Brain pericyte (primary cell): ENCODE data around the gene TSEN2.
"Not testable (repeated sequence)": the region's sequence is repeated elsewhere in the genome, so short reads cannot be mapped to it uniquely, and the experiment has no call there.

Experiments used
- DNase-seq: peaks from one replicate; pipeline ENCODE4 v3.0.0-alpha.2; 2012; ENCODE audit warnings: low read depth, low spot score

Gene TSEN2

GRCh38 chr3:12472000-12472610 is 12.2 kb upstream of the TSEN2 start:
- DNase-seq, result no peak

DNA sequence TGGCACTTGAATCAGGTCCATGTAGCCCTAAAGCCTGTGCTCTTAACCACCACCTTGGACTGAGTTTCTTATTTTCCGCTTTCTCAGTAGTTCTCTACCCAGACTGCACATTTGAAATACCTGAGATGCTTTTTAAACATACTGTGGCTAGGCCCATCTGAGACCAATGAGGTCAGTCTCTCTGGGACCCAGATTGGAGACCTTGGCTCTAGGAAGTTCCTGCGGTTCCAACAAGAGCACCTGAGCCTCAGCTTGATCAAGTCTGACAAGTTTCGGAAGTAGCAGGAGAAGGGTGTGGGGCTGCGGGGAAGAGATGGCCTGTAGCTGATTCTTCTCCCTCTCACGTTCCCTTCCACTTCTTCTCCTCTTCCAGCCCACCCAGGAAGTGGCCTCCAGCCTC is 11.5 kb upstream of the TSEN2 start:
- no peak for DNase-seq

GRCh38 chr3:12473511-12473910 is 10.8 kb upstream of the TSEN2 start:
- DNase-seq, result no peak

- no peak for DNase-seq
Measured at GRCh38 chr3:12476238-12476897, 7.9 kb upstream of the TSEN2 start.

DNA sequence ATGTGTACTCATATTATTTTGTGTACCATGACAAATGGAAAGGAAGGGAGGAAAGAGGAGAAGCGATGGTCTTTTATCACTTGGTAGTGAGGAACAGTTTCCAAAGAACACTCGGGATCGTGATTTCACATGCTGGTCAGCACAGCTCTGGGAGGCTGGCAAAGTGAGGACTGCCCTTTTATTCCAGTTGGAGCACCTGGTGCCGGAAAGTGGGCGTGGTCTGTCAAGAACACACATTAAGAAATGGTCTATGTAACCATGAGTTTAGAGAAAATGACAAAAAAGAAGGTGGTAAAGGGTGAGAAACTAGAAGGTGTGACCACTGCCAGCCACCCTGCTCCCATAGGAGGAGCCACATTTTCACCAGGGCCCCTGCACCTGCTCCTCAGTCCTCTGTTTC is 7.0 kb upstream of the TSEN2 start:
- DNase-seq, result no peak

GRCh38 chr3:12478326-12478725 is 6.0 kb upstream of the TSEN2 start:
- no peak for DNase-seq

GRCh38 chr3:12479198-12479597 is 5.1 kb upstream of the TSEN2 start:
- DNase-seq, result not testable (repeated sequence)

GRCh38 chr3:12479919-12480427 is 4.3 kb upstream of the TSEN2 start:
- DNase-seq, result no peak

DNA sequence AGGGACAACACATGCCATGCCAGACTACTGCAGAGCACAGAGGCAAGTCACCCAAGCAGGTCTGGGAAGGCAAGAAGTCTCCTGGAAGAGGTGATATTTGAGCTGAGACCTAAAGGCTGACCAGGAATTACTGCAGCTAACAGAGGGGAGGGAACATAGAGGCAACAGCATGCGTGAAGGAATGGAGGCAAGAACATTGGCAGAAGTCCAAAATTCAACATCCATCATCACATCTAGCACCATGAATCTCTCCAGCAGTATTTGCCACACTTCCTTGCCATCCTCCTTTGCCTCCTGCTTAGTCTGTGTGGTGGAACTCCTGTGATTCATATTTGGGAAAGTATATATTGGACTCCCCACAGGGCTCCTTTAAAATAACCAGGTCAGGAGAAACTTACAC is 870 bp upstream of the TSEN2 start:
- DNase-seq, result no peak

DNA sequence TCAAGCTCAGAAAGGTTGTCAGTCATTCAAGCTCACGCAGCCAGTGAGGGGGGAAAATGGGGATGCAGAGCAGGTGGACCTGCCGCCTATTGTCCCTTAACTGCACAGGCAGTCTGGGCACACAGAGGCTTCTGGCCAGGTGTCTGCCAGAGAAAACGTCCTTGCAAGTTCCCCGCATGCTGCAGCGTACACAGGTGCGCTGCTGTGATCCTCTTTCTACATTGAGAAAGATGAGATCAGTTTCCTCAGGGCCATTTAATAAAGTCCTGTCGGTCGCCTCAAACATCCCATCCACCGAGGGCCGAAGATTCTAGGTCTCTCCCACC is 445 bp upstream of the TSEN2 start:
- no peak for DNase-seq

DNA sequence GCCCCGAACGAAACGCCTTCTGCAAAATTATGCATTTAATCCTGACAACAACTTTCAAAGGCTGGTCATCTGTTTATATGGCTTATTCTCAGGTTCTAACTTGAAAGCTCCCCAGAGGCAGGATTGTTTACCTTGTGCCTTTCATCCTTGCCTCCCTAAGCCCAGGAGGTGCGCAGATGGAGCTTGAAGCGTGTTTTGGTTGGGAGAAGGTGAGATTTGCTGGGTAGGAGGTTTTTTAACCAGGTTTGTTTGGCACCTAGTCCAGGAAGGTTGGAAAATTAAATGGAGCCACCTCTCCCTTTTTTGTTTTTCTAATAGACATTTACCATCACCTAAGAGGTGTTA is 675 bp downstream of the TSEN2 start:
- DNase-seq, result no peak

DNA sequence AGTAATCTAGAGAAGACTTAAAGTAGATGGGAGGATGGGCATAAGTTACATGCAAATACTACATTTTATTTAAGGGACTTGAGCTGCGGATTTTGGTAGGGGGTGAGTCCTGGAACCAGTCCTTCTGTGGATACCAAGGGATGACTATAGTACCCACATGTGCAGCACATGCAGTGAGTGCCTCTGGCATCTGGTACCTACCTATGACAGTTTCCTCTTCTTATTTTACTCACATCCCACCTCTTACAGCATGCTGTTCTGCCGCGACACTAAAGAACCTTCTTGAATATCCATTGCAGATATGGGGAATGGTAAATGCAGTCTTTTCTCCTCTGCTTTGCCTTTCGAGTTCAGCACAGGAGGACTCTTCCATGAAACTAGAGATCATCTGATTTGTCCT is 1.7 kb downstream of the TSEN2 start:
- DNase-seq, result no peak

GRCh38 chr3:12486916-12487315 is 2.6 kb downstream of the TSEN2 start:
- DNase-seq, result no peak

DNA sequence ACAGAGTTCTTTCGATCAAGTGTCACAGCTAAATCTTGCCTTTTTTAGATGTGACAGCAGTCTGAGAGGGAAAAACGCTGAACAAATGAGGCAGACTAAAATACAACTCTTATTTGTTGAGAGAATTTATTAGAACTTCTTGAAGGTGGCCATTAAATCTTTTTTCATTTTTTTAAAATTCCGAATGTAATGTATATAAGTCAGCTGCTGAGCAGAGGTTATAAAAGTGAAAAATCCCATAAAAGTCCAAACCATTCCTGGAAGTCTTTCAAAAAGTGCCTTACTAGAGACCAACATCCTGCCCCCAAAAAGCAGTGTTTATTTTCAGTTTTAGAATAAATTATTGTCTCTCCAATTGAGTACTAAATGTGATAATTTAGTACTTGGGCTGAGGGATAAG is 3.1 kb downstream of the TSEN2 start:
- no peak for DNase-seq

DNA sequence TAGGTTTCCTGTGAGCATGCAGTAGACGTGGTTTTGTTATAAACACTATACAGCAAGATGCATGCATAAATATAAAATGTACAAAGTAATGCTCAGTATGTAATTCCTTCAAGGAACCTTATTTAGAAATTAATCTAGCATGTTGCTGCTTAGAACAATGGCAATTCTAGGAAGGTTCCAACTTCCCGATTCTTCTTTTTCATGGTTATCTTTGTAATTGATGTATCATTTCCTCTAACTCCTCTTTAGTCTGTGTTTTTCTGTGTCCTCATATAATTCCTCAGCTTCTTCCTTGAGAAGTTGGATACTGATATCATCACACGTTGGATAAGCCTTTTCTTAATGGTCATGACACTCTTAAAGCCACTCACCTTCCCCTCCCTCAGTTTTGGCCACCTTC is 3.5 kb downstream of the TSEN2 start:
- DNase-seq, result no peak

- DNase-seq, result no peak
Measured at GRCh38 chr3:12489368-12489767, 5.1 kb downstream of the TSEN2 start.

GRCh38 chr3:12489832-12490231 is 5.6 kb downstream of the TSEN2 start:
- no peak for DNase-seq

- no peak for DNase-seq
Measured at GRCh38 chr3:12490547-12490946, 6.3 kb downstream of the TSEN2 start.

GRCh38 chr3:12495749-12496452 is 11.6 kb downstream of the TSEN2 start:
- DNase-seq, result no peak

DNA sequence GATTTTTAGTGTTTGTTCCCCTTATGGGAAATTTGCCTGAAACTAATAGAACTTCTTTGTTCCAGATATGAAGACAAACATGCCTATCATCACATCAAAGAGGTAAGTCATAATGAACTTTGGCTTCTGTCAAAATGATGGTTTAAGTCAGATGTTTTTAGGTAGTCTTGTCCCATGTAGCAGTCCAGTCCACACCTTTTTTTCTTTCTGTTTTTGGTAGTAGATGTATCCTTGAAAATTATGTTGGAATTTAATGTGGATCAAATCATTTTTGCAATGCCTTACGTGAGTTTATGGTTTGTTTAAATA is 12.1 kb downstream of the TSEN2 start:
- DNase-seq, result no peak

- DNase-seq, result no peak
Measured at GRCh38 chr3:12499474-12499873, 15.2 kb downstream of the TSEN2 start.

- no peak for DNase-seq
Measured at GRCh38 chr3:12501360-12502020, 17.2 kb downstream of the TSEN2 start.
